Prostate gland (tissue), 2 donors: ENCODE results near the gene TMEM18. TPM values are rescaled to one million over a fixed set of nuclear protein-coding genes. Genes with fewer than 3 reads are reported as not detected.
A peak's percentile ranks its signal among the peaks of the same experiment; 100 is the strongest.

Experiments
- DNase-seq: peaks from one replicate; pipeline ENCODE4 v3.0.0-alpha.2; 2019; ENCODE audit warnings: low spot score
- H3K27ac ChIP-seq, 2 donors: fragments of 200-600 bp; sonication (generic); 2 replicates each; pipeline ENCODE4 v1.5.1; 2017 to 2019
- H3K27me3 ChIP-seq: fragments of 200-600 bp; sonication (generic); replicated peaks from 2 replicates; pipeline ENCODE4 v1.5.1; 2019; ENCODE audit not compliant: insufficient read depth
- H3K36me3 ChIP-seq, 2 donors: fragments of 200-600 bp; sonication (generic); 1 replicate in 1 of 2; 2 replicates in 1 of 2; pipeline versions ENCODE4 v1.5.1 to v1.8.1; 2017 to 2019
- H3K4me1 ChIP-seq: fragments of 200-600 bp; sonication (generic); replicated peaks from 2 replicates; pipeline ENCODE4 v1.5.1; 2019
- H3K4me3 ChIP-seq, 2 donors: fragments of 200-600 bp; sonication (generic); 2 replicates each; pipeline ENCODE4 v1.5.1; 2017 to 2019
- H3K9me3 ChIP-seq: fragments of 200-600 bp; sonication (generic); 2 replicates; pipeline ENCODE4 v1.5.1; 2017
- POLR2A ChIP-seq: fragments of 450-650 bp; IDR thresholded peaks from one replicate; pipeline ENCODE4 v1.6.1; 2016; ENCODE audit warnings: antibody characterized with exemption, mild to moderate bottlenecking
- POLR2AphosphoS5 ChIP-seq: sonication (generic); formaldehyde crosslinking; IDR thresholded peaks from one replicate; pipeline ENCODE4 v1.6.1; 2017; ENCODE audit warnings: antibody characterized with exemption
- WGBS: methylation state at CpG from one replicate; pipeline ENCODE4 v1.1.5; 2018; 5-methylcytosine and 5-hydroxymethylcytosine counted together
- intact Hi-C: fragments of 100-400 bp; cut with DNase I; formaldehyde crosslinking; loops from one replicate; pipeline ENCODE4 v1.14.2; 2022
- total RNA-seq, 2 donors: library from RNA; depleted of rRNA; stranded (reverse); fragments of >200 nt; gene quantifications; one replicate each; pipeline ENCODE4 v1.1.0, GENCODE V29; 2016
- TF ChIP-seq, protein P1 (sequence below), 4 experiments: fragments of 200-600 bp in 2 of 4; fragments of 450-650 bp in 2 of 4; sonication (generic) in 2 of 4; IDR thresholded peaks; 1 replicate in 3 of 4; 2 replicates in 1 of 4; pipeline ENCODE4 v1.5.1; 2016 to 2019; ENCODE audit warnings: antibody characterized with exemption in 4 of 4, mild to moderate bottlenecking in 2 of 4, moderate library complexity in 2 of 4

The TMEM18 gene
- total RNA-seq, 2 donors from 2014 or later, result 17.7 to 19.3 TPM

DNA sequence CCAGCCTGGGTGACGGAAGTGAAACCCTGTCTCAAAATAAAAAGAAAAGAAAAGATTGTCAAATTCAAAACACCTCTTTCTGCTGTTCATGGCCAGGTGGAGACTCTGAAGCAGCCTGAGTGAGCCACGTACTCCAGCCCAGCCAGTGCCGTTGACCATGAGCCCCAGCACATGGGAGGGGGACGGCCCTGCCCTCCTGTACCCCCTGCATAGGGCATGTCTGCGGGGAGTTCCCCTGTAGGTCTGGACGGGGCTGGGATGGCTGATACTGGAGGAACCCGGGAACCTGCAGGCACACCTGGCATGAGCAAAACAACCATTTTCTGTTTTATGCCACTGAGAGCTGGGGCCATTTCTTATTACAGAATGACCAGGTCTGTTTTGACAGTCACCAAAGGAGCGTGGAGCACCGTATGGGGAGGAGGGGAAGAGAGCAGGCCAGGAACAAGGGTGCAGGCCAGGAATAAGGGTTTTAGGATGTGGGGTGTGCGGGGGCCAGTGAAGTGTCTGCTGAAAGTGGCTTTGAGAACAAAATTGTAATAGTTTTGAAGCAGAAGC lies 30.1 kb downstream of the TMEM18 start:
- Histone ChIP-seq H3K27me3 (no peaks in the 10 kb centered on the region), H3K36me3 (no peaks in the 10 kb centered on the region), H3K4me3 (no peak overlapping the region), H3K27ac (no peak overlapping the region), H3K4me1 (no peaks in the 10 kb centered on the region), H3K9me3 (no peaks in the 10 kb centered on the region)
- TF ChIP-seq POLR2A, result no peak
- no peak for TF ChIP-seq POLR2AphosphoS5
- no peak for DNase-seq
- 86% methylated on average over 10 of the region's 10 CpGs for WGBS
- intact Hi-C loops, result no loop called here

- DNase-seq, result no peak
- TF ChIP-seq POLR2AphosphoS5 (no peak), POLR2A (no peak)
- TF ChIP-seq, protein P1, sequence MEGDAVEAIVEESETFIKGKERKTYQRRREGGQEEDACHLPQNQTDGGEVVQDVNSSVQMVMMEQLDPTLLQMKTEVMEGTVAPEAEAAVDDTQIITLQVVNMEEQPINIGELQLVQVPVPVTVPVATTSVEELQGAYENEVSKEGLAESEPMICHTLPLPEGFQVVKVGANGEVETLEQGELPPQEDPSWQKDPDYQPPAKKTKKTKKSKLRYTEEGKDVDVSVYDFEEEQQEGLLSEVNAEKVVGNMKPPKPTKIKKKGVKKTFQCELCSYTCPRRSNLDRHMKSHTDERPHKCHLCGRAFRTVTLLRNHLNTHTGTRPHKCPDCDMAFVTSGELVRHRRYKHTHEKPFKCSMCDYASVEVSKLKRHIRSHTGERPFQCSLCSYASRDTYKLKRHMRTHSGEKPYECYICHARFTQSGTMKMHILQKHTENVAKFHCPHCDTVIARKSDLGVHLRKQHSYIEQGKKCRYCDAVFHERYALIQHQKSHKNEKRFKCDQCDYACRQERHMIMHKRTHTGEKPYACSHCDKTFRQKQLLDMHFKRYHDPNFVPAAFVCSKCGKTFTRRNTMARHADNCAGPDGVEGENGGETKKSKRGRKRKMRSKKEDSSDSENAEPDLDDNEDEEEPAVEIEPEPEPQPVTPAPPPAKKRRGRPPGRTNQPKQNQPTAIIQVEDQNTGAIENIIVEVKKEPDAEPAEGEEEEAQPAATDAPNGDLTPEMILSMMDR (IDR thresholded peaks at IDR 0.05), result no peak
- WGBS, result 56% methylated on average over 5 of the region's 5 CpGs
- Histone ChIP-seq H3K36me3 (no peaks in the 10 kb centered on the region), H3K4me3 (no peak overlapping the region), H3K27me3 (no peaks in the 10 kb centered on the region), H3K27ac (no peak overlapping the region), H3K9me3 (no peaks in the 10 kb centered on the region), H3K4me1 (no peaks in the 10 kb centered on the region)
- intact Hi-C loops, result no loop called here
These were observed 32.3 kb downstream of the TMEM18 start for GRCh38 chr2:644871-645270.

- DNase-seq, result no peak
- H3K27me3 ChIP-seq, result no peaks in the 10 kb centered on the region
- H3K36me3 ChIP-seq, result no peaks in the 10 kb centered on the region
- H3K4me3 ChIP-seq, result no peak overlapping the region
- no peaks in the 10 kb centered on the region for H3K9me3 ChIP-seq
- TF ChIP-seq POLR2AphosphoS5, result no peak
- TF ChIP-seq POLR2A, result no peak
- TF ChIP-seq, protein P1 (IDR thresholded peaks at IDR 0.05), result no peak
- intact Hi-C loops, result no loop called here
- no peak overlapping the region for H3K27ac ChIP-seq
- no peaks in the 10 kb centered on the region for H3K4me1 ChIP-seq
- 71% methylated on average over 4 of the region's 4 CpGs for WGBS
These were observed 33.4 kb downstream of the TMEM18 start for GRCh38 chr2:643761-644160.

DNA sequence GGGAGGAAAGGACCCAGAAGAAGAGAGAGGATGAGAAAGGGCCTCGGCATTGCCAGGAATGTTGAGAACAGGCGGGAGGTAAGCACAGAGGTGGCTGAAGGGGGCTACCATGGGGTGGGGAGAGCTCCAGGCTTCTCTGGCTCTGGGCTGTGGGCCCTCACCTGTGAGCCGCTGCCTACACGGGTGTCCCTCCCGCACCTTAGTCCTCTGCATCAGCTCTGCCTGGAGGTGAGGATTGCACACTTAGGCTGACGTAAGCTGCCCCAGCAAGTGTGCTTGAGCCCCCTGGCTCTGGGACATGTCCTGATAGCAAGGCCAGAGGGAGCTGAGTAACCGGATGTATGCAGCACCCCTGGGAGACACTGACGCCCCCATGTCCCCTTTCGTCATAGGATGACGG lies 33.9 kb downstream of the TMEM18 start:
- intact Hi-C loops, result no loop called here
- TF ChIP-seq, protein P1 (IDR thresholded peaks at IDR 0.05), result no peak
- TF ChIP-seq POLR2AphosphoS5 (no peak), POLR2A (no peak)
- 76% methylated on average over 10 of the region's 10 CpGs for WGBS
- H3K9me3 ChIP-seq, result no peaks in the 10 kb centered on the region
- no peaks in the 10 kb centered on the region for H3K4me1 ChIP-seq
- no peaks in the 10 kb centered on the region for H3K27me3 ChIP-seq
- H3K27ac ChIP-seq, result no peak overlapping the region
- H3K4me3 ChIP-seq, result no peak overlapping the region
- H3K36me3 ChIP-seq, result no peaks in the 10 kb centered on the region
- no peak for DNase-seq

DNA sequence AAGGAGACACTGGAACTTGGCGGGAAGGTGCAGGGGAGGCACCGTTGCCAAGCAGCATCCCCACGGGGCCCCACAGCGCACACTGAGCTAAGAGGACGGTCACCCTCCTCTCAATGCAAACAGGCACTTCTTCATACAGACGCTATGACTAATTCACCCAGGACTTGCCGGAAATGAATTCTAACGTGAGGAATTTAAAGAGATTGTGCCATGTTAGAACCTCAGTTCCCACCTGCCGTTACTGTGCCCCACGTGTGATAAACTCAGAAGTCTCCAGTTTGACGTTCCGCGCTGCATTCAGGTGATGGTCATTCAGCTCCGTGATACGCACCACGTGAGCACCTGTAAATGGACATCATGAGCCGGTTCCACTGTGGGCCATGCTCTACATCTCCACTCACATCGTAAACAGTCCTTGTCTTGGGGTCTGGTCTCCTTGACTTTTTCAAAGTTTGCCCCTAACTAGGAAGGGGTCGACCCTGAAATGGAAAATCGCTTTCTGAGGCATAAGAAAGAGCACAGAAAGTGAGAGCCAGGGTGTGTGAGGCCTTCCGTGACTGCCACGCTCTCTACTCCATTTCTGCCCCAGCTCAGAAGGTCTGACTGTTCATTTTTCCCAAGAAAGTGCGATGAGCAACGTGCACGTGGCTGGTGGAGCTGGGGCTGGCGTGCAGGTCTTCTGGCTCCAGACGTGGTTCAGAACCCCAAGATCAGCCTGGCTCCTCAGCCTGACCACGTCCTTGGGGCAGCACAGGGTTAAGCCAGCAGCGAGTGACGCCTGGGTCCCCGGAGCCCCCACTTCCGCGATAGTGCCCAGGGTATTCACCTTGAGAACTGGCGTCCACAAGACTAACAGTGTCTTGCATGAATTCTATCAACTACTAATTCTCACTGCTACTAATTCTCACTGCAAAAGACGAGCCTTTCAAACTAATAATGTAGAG lies 35.1 kb downstream of the TMEM18 start:
- peak; percentile 2 for DNase-seq
- H3K4me3 ChIP-seq, result no peak overlapping the region
- no peak overlapping the region for H3K27ac ChIP-seq
- H3K27me3 ChIP-seq, result no peaks in the 10 kb centered on the region
- intact Hi-C loops, result no loop called here
- WGBS, result 78% methylated on average over 35 of the region's 35 CpGs
- H3K9me3 ChIP-seq, result no peaks in the 10 kb centered on the region
- no peaks in the 10 kb centered on the region for H3K4me1 ChIP-seq
- H3K36me3 ChIP-seq, result no peaks in the 10 kb centered on the region
- TF ChIP-seq, protein P1 (IDR thresholded peaks at IDR 0.05), result no peak
- TF ChIP-seq POLR2AphosphoS5 (no peak), POLR2A (no peak)
